NCI-H460 (cell line): ENCODE measurements around the gene ORAI3. TPM values are rescaled to one million over a fixed set of nuclear protein-coding genes. Genes with fewer than 3 reads are reported as not detected.

Source experiments
- DNase-seq: peaks from one replicate; pipeline ENCODE4 v3.0.0-alpha.2; 2016; ENCODE audit warnings: low read depth; ENCODE audit errors: extremely low read depth
- total RNA-seq: library from RNA; depleted of rRNA; stranded (reverse); fragments of >200 nt; shearing (Covaris generic); gene quantifications from 2 replicates; pipeline ENCODE4 v1.2.3, GENCODE V29; 2014

ORAI3 gene
- total RNA-seq, 1 experiment from 2014 or later, result 20.1 TPM

DNA sequence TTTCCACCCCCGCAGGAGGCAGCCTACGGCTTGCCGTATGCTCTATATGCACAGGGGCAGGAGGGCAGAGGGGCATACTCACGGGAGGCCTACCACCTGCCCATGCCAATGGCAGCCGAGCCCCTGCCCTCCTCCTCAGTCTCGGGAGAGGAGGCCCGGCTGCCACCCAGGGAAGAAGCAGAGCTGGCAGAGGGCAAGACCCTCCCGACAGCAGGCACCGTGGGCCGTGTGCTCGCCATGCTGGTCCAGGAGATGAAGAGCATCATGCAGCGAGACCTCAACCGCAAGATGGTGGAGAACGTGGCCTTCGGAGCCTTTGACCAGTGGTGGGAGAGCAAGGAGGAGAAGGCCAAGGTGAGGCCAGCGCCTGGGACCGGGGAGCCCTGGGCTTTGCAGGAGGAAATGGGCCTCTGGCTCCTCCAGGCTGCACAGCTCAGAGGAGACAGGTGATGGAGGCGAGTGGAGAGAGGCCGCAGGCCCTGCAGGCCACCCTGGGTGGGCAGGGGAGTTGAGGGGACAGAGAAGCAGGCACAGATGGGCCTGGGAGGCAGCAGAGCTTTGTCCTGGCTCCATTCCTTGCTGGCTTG is 17.3 kb downstream of the ORAI3 start:
- DNase-seq, result no peak

DNA sequence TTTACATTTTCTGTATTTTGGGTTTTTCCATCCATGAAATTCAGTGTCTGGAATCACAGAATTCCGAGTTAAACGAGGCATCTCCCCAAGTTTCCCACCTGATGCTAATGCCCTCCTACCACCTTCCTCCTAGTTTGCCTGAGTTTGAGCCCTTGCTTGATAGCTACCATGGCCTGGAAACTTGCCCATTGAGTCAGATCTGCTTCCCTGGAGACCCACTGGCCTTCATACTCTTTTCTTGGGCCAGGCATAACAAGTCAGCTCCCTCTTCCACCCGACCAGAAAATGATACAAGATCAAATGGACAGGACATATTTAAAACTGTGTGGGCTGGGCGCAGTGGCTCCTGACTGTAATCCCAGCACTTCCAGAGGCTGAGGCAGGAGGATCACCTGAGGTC is 18.9 kb downstream of the ORAI3 start:
- DNase-seq, result no peak

DNA sequence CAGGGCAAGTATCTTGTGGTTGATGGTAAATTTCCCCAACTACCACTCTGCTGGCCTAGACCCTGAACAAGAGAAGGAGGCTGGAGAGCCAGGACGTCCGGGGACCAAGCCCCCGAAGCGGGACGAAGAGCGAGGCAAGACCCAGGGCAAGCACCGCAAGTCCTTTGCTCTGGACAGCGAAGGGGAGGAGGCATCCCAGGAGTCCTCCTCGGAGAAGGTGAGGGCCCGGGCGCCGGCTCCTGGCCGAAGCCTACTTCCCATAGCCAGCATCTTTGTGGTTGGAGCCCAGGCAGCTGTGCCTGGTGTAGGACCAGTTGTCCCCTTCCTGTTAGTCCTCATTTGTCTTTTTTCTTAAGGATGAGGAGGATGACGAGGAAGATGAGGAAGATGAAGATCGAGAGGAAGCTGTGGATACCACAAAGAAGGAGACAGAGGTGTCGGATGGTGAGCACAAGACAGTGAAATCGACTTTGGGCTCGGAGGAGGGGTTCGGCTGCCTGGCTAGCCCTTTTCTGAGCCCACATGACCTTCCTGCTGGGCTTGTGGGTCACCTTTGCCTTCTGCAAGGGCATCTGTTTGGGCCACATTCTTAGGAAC is 20.5 kb downstream of the ORAI3 start:
- no peak for DNase-seq

DNA sequence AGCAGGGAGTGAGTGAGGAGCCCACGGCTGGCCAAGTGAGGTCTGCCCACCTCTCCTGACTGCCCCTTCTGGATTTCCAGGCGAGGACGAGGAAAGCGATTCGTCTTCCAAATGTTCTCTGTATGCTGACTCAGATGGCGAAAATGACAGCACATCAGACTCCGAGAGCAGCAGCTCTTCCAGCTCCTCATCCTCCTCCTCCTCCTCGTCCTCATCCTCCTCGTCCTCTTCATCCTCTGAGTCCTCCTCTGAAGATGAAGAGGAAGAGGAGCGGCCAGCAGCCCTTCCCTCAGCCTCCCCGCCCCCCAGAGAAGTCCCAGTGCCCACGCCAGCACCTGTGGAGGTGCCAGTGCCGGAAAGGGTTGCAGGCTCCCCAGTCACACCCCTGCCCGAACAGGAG is 22.4 kb downstream of the ORAI3 start:
- DNase-seq, result no peak

DNA sequence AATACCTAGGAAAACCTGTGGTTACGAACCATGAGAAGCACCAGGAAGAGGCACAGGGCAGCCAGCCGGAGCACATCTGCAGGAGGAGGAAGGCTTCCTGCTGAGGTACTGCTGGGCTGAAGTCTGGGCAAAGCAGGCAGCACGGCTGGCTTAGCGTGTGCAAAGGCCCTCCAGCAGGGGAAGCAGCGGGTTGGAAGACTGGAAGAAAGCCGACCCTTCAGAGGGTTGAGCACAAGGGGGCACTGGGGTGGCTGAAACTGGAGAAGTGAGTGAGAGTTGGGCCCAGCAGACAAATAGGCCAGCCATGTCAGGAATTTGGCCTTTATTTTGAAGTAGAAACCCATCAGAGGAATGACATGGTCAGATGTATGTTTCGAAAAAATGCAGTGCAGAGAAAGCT is 24.0 kb downstream of the ORAI3 start:
- DNase-seq, result no peak

DNA sequence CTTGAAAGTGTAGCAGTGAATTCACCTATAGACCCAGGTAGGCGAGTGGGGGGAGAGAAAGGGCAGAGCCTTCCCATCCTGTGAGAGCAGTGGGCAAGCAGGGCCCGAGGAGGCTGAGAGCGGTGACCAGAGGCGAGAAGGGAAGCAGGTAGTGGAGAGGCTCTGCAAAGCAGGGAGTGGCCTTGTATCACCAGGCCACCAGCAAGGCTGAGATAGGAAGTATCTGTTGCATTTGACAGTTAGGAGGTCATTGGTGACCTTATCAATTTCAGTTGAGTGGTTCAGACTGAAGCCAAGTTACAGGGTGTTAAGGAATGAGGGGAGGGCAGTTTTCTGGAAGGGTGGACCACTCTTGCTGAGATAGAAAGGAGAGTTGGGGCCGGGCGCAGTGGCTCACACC is 25.5 kb downstream of the ORAI3 start:
- no peak for DNase-seq

DNA sequence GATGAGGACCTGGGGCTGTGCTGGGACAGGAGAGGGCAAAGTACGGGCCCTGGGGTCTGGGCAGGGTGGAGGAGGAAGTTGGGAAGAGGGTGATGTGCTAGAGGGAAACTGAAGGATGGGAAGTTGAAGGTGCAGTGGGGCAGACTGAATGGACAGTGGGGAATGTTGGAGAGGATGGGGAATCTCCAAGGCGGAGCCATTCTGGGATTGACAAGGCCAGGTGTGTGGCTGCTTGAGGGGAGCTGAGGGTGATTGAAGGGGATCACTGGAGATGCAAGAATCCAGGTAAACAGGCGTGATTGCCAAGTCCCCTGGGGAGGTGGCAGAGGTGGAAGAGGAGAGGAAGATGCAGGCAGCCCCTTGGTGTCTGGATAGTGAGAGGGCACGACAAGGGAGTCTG is 27.6 kb downstream of the ORAI3 start:
- DNase-seq, result no peak

DNA sequence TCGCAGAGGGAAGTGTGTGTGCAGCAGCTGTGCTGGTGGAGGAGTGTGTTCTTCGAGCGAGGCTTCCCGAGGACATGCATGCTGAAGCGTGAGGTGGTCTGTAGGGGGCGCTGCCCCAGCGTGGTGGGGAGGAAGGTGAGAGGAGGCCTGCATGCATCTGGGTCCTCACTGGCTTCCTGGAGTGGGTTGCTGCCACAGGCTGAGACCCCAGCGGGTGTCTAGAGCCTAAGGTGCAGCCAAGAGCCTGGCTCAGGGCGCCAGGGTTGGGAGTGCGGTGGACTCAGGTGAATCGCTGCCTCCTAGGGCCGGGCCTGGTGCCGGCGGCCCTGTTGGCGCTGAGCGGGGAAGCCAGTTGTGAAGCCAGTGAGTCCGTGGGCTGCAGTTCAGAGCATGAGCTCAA is 28.6 kb downstream of the ORAI3 start:
- no peak for DNase-seq

DNA sequence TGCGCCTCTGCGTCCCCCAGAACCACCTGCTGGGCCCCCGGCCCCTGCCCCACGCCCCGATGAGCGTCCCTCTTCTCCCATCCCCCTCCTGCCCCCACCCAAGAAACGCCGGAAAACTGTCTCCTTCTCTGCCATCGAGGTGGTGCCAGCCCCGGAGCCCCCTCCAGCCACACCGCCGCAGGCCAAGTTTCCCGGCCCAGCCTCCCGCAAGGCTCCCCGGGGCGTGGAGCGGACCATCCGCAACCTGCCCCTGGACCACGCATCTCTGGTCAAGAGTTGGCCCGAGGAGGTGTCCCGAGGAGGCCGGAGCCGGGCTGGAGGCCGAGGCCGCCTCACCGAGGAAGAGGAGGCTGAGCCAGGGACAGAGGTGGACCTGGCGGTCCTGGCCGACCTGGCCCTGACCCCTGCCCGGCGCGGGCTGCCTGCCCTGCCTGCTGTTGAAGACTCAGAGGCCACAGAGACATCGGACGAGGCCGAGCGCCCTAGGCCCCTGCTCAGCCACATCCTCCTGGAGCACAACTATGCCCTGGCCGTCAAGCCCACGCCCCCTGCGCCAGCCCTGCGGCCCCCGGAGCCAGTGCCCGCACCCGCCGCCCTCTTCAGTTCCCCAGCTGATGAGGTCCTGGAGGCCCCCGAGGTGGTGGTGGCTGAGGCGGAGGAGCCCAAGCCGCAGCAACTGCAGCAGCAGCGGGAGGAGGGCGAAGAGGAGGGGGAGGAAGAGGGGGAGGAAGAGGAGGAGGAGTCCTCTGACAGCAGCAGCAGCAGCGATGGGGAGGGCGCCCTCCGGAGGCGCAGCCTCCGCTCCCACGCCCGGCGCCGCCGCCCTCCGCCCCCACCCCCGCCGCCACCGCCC is 30.5 kb downstream of the ORAI3 start:
- no peak for DNase-seq

DNA sequence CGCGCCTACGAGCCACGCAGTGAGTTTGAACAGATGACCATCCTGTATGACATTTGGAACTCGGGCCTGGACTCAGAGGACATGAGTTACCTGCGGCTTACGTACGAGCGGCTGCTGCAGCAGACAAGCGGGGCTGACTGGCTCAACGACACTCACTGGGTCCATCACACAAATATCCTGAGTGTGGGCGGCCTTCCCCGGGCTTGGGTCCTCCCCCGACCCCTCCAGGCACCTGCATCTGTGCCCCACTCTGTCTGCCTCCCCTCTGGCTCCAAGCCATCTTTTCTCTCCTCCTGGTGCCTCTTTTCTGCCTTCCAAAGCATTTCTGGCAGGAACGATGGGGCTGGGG is 31.1 kb downstream of the ORAI3 start:
- DNase-seq, result no peak

DNA sequence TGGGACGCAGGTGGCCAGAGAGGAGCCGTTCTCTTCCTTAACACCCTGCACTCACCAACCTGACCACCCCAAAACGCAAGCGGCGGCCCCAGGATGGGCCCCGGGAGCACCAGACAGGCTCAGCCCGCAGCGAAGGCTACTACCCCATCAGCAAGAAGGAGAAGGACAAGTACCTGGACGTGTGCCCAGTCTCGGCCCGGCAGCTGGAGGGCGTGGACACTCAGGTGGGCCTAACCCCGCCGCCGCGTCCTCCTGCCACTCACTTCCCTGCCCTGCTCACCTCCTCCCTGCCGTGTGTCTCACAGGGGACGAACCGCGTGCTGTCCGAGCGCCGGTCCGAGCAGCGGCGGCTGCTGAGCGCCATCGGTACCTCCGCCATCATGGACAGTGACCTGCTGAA is 31.6 kb downstream of the ORAI3 start:
- no peak for DNase-seq

DNA sequence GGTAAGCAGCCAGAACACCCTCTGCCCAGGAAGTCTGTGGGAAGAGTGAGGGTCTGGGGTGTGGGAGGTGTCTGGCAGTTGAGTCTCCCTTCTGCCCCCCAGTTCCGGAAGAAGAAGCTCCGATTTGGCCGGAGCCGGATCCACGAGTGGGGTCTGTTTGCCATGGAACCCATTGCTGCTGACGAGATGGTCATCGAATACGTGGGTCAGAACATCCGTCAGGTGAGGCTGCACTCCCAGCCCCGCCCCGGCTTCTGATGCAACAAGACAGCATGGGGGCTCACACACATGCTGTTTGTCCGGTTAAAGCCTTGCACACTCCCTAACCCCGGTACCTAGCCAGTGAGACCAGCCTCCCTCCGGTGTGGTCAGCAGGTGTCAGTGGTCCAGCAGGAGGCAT is 32.1 kb downstream of the ORAI3 start:
- no peak for DNase-seq

DNA sequence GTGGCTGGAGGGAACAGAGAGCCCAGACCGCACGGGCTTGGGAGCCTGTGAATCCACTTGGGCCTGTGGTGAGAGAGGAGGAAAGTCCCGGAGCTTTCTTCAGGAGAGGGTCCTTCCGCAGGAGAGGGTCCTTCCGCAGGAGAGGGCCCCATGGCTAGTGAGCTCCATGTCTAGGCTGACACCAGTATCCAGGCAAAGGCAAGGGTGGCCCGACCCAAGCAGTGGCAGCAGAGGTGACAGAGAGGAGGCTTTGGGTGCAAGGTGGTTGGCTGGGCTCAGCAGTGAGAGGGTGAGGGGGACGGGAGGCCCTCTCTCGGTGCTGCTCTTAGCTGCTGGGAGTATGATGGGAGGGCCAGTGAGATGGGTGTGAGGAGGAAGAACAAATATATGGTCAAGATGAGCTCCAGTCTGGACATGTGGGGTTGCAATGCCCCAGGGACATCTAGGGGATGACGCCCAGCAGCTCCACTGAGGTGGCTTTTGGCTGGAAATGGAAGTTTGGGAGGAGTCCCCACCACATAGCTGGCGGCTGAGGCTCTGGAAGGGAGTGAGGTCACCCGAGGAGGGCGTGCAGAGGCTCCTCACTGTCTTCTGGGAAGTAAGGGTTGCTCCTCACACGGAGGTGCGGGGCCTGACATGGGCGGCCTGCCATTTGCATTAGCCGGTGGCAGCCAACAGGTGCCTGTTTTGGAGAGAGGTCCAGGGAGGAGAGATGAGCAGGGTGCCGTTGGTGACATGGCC is 33.9 kb downstream of the ORAI3 start:
- DNase-seq, result no peak

DNA sequence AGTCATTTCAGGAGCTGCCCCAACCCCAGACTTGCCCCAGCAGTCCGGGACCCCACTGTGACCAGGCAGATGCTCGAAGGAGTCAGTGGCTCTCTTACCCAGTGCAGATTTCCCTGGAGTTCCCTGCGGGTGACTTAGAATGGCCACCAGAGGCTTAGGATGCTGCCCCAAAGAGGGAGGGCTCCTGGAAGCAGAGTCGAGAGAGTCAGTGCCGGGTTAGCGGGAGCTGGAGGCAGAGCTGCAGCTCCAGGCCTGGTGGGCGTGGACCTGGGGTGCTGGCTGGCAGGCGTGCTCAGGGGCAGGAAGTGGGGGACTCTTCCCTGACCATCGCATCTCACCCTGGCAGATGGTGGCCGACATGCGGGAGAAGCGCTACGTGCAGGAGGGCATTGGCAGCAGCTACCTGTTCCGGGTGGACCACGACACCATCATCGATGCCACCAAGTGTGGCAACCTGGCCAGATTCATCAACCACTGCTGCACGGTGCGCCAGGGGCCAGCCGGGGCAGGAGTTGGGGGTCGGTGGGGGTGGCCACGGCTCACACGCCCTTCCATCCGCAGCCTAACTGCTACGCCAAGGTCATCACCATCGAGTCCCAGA is 34.5 kb downstream of the ORAI3 start:
- DNase-seq, result no peak

DNA sequence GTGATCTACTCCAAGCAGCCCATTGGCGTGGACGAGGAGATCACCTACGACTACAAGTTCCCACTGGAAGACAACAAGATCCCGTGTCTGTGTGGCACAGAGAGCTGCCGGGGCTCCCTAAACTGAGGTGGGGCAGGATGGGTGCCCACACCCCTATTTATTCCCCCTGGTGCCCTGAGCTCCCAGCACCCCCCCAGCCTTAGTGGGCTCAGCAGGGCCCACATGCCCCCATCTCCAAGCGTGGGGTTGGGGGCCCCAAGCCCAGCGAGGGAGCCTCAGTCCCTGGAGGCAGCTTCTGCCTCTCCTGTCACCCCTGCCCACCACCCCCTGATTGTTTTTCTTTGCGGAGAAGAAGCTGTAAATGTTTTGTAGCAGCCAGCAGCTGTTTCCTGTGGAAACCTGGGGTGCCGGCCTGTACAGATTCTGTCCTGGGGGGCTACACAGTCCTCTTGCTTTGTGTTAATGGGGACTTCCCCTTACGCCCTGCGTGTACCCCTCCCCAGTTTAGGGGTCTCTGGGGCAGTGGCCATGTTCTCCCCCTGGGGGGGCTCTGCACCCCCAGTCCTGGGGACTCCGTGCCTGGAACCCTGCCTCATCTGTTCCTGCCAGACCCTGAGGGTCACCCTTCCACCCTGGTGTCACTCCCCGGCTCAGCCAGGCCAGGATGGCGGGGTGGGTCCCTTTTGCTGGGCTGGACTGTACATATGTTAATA is 35.2 kb downstream of the ORAI3 start:
- no peak for DNase-seq

DNA sequence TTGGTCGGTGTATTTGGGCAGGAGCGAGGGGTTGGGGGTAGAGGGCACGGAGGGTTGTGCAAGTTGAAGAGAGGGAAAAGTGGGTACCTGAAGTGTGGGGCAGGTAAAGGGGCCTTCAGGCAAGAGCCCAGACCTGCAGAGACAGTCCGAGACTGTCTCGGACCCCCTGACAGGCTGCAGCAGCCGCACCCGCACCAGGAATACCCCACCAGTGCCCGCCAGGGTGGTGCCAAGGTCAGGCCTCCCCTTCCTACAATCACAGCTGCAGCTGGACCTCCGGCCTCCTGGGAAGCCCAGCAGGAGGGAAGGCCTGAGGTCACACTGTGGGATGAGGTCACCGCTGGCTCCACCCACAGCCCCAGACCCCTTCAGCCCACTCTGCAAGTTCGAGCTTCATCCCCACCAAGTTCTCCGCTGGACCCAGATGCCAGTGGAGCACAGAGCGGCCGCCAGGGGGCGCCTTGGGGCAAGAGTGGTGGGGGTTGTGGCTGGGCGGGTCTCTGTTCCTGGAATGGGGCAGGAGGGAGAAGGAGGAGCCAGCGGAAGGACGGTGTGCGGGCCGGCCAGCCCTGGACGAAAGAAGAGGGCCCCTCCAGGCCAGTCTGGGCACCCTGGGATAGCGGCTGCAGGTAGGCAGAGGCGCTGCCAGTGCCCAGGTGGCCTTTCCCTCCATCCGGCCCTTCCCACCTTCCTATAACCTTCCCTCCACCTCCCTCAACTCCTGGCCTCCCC is 36.0 kb downstream of the ORAI3 start, which contains the start of gene HSD3B7:
Gene HSD3B7 (plus strand): TSS at position 539 of the 732 bp plus-strand sequence. CDS start 452 bp downstream, outside the sequence.
- peak; percentile 79 for DNase-seq

DNA sequence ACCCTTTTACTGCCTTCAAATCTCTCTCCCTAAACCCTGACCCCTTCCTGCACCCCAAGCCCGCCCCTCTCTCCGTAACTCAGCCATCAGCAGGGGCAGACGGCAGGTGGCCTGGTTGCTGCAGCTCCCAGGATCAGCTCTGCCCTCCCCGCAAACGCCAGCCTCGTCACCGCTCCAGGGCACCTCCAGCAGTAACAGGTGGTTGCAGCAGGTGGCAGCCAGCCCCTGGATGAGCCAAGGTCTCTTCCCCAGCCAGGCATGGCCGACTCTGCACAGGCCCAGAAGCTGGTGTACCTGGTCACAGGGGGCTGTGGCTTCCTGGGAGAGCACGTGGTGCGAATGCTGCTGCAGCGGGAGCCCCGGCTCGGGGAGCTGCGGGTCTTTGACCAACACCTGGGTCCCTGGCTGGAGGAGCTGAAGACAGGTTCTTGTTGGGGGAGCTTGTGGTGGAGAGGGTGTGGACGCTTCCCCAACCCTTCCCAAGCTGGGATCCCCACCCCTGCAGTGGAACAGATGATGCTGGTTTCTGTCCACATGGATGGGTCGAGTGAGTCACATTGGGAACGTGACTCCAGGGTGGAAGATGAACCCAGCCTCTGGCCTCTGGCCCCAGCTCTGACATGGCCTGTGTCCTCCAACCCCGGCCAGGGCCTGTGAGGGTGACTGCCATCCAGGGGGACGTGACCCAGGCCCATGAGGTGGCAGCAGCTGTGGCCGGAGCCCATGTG is 36.7 kb downstream of the ORAI3 start:
- peak; percentile 26 for DNase-seq

DNA sequence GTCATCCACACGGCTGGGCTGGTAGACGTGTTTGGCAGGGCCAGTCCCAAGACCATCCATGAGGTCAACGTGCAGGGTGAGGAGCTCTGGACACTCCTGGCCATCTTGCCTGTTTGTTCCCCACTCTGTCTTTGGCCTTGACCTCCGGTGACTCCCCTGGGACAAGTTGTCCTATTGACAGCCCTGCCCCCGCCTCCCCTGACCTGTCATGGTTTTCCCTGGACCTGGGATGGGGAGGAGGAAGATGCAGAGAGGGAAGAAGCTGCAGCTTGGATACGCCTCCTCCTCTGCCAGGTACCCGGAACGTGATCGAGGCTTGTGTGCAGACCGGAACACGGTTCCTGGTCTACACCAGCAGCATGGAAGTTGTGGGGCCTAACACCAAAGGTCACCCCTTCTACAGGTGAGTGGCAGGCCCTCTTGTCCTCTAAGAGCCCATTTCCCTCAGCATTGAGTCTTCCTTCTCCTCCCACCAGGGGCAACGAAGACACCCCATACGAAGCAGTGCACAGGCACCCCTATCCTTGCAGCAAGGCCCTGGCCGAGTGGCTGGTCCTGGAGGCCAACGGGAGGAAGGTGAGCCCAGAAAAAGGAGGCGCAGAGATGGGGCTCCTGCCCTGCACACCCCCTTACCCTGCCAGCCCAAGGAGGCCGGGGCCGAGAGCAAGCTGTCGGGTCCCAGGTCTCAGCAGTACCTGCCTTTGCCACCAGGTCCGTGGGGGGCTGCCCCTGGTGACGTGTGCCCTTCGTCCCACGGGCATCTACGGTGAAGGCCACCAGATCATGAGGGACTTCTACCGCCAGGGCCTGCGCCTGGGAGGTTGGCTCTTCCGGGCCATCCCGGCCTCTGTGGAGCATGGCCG is 37.5 kb downstream of the ORAI3 start:
- no peak for DNase-seq
